Dedifferentiated amniotic fluid mesenchymal stem cell (primary cell): ENCODE results near the gene SLC26A9.

Experiments
- DNase-seq: peaks from one replicate; pipeline ENCODE4 v3.0.0-alpha.2; 2016; ENCODE audit errors: extremely low spot score

The SLC26A9 gene

GRCh38 chr1:205947024-205947423 lies 3.8 kb upstream of the SLC26A9 start:
- no peak for DNase-seq

- no peak for DNase-seq
Measured at GRCh38 chr1:205945069-205945468, 1.8 kb upstream of the SLC26A9 start.

- no peak for DNase-seq
Measured at GRCh38 chr1:205944525-205944924, 1.3 kb upstream of the SLC26A9 start.

- no peak for DNase-seq
Measured at GRCh38 chr1:205942631-205943159, 561 bp downstream of the SLC26A9 start.

GRCh38 chr1:205940710-205941109 lies 2.5 kb downstream of the SLC26A9 start:
- no peak for DNase-seq

GRCh38 chr1:205939690-205940330 lies 3.4 kb downstream of the SLC26A9 start:
- DNase-seq, result no peak

- no peak for DNase-seq
Measured at GRCh38 chr1:205938682-205939081, 4.6 kb downstream of the SLC26A9 start.

GRCh38 chr1:205936846-205937586 lies 6.2 kb downstream of the SLC26A9 start:
- peak; percentile 23 for DNase-seq

- DNase-seq, result no peak
Measured at GRCh38 chr1:205936311-205936710, 6.9 kb downstream of the SLC26A9 start.

- no peak for DNase-seq
Measured at GRCh38 chr1:205935869-205936268, 7.4 kb downstream of the SLC26A9 start.

GRCh38 chr1:205934788-205935187 lies 8.5 kb downstream of the SLC26A9 start:
- no peak for DNase-seq

- no peak for DNase-seq
Measured at GRCh38 chr1:205933671-205934618, 9.3 kb downstream of the SLC26A9 start.

- no peak for DNase-seq
Measured at GRCh38 chr1:205932776-205933175, 10.5 kb downstream of the SLC26A9 start.

GRCh38 chr1:205930799-205931281 lies 12.4 kb downstream of the SLC26A9 start:
- no peak for DNase-seq

GRCh38 chr1:205930195-205930577 lies 13.1 kb downstream of the SLC26A9 start:
- no peak for DNase-seq

GRCh38 chr1:205929496-205930194 lies 13.6 kb downstream of the SLC26A9 start:
- no peak for DNase-seq

- DNase-seq, result no peak
Measured at GRCh38 chr1:205928317-205928716, 14.9 kb downstream of the SLC26A9 start.

- DNase-seq, result no peak
Measured at GRCh38 chr1:205927676-205928075, 15.6 kb downstream of the SLC26A9 start.

- no peak for DNase-seq
Measured at GRCh38 chr1:205927247-205927646, 16.0 kb downstream of the SLC26A9 start.

- DNase-seq, result no peak
Measured at GRCh38 chr1:205926636-205927035, 16.6 kb downstream of the SLC26A9 start.

- no peak for DNase-seq
Measured at GRCh38 chr1:205926213-205926612, 17.0 kb downstream of the SLC26A9 start.
